Liver (tissue), 3 donors: ENCODE results near the gene PITRM1.

ENCODE experiments used
- CTCF ChIP-seq: fragments of 150-350 bp; IDR thresholded peaks from 2 replicates; pipeline ENCODE4 v1.5.1; 2017; ENCODE audit warnings: improper control_type of control experiment, low read depth, low read length; ENCODE audit not compliant: missing input control
- FOXA1 ChIP-seq: IDR thresholded peaks from 2 replicates; pipeline ENCODE4 v1.6.1; 2016; ENCODE audit warnings: antibody characterized with exemption
- GABPA ChIP-seq, 2 donors: IDR thresholded peaks in 1 of 2; conservative IDR thresholded peaks in 1 of 2; 2 replicates each; pipeline ENCODE4 v1.6.1; 2016; ENCODE audit warnings: antibody characterized with exemption in 2 of 2, mild to moderate bottlenecking in 1 of 2, moderate library complexity in 1 of 2
- JUND ChIP-seq, 2 donors: IDR thresholded peaks; 2 replicates each; pipeline ENCODE4 v1.6.1; 2016; ENCODE audit warnings: antibody characterized with exemption in 2 of 2
- MAX ChIP-seq: IDR thresholded peaks from 2 replicates; pipeline ENCODE4 v1.6.1; 2016; ENCODE audit warnings: antibody characterized with exemption
- NR2F2 ChIP-seq: IDR thresholded peaks from 2 replicates; pipeline ENCODE4 v1.6.1; 2016; ENCODE audit warnings: antibody characterized with exemption
- RAD21 ChIP-seq, 2 donors: IDR thresholded peaks; 2 replicates each; pipeline ENCODE4 v1.6.1; 2016; ENCODE audit warnings: antibody characterized with exemption in 2 of 2, mild to moderate bottlenecking in 2 of 2
- RXRA ChIP-seq, 2 donors: IDR thresholded peaks; 2 replicates each; pipeline ENCODE4 v1.6.1; 2017 to 2018; ENCODE audit warnings: antibody characterized with exemption in 2 of 2, mild to moderate bottlenecking in 1 of 2
- SP1 ChIP-seq: IDR thresholded peaks from 2 replicates; pipeline ENCODE4 v1.6.1; 2018; ENCODE audit warnings: antibody characterized with exemption, mild to moderate bottlenecking
- ZBTB33 ChIP-seq: IDR thresholded peaks from 2 replicates; pipeline ENCODE4 v1.6.1; 2016; ENCODE audit warnings: antibody characterized with exemption
- TF ChIP-seq, protein P1 (sequence below): IDR thresholded peaks from 2 replicates; pipeline ENCODE4 v1.6.1; 2016; ENCODE audit warnings: antibody characterized with exemption, mild to moderate bottlenecking
- donor health status: healthy.
- donor health status: healthy.

DNA sequence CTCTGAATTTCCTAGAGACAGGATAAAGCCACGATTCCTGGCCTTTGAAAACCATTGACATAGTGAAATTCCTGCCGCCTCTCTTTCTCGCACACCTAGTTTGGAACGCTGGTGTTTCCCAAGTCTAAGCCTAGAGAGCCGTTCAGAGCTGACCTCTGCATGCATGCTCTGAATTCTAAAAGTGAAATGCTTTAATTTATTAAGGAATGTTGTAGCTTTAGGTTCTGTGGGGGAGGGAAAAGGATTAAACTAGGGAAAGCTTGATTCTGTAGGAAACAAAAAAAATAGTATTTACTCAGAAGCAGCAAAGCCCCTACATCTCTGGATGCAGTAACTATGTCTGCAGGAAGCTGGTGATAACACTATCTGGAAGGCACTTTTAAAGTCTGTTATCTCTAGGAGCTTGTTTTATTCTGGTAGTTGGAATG is 78.0 kb downstream of the PITRM1 start:
- TF ChIP-seq ZBTB33: no peak
- no peak for TF ChIP-seq RAD21 (IDR thresholded peaks at IDR 0.05)
- TF ChIP-seq JUND (IDR thresholded peaks at IDR 0.05): no peak
- TF ChIP-seq CTCF: no peak
- TF ChIP-seq SP1: no peak
- TF ChIP-seq NR2F2: no peak
- TF ChIP-seq MAX: no peak
- TF ChIP-seq, protein P1, sequence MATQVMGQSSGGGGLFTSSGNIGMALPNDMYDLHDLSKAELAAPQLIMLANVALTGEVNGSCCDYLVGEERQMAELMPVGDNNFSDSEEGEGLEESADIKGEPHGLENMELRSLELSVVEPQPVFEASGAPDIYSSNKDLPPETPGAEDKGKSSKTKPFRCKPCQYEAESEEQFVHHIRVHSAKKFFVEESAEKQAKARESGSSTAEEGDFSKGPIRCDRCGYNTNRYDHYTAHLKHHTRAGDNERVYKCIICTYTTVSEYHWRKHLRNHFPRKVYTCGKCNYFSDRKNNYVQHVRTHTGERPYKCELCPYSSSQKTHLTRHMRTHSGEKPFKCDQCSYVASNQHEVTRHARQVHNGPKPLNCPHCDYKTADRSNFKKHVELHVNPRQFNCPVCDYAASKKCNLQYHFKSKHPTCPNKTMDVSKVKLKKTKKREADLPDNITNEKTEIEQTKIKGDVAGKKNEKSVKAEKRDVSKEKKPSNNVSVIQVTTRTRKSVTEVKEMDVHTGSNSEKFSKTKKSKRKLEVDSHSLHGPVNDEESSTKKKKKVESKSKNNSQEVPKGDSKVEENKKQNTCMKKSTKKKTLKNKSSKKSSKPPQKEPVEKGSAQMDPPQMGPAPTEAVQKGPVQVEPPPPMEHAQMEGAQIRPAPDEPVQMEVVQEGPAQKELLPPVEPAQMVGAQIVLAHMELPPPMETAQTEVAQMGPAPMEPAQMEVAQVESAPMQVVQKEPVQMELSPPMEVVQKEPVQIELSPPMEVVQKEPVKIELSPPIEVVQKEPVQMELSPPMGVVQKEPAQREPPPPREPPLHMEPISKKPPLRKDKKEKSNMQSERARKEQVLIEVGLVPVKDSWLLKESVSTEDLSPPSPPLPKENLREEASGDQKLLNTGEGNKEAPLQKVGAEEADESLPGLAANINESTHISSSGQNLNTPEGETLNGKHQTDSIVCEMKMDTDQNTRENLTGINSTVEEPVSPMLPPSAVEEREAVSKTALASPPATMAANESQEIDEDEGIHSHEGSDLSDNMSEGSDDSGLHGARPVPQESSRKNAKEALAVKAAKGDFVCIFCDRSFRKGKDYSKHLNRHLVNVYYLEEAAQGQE: no peak
- no peak for TF ChIP-seq RXRA (IDR thresholded peaks at IDR 0.05)
- no peak for TF ChIP-seq FOXA1
- TF ChIP-seq GABPA (IDR thresholded peaks at IDR 0.05 in 1 of 2, conservative IDR thresholded peaks at IDR 0.05 in 1 of 2): no peak
